OCI-LY3 (cell line): ENCODE measurements around the gene NDUFA13.

Experiments
- H2AFZ ChIP-seq: fragments of 200-600, 300-600 bp; shearing (Covaris generic); 2 replicates; pipeline ENCODE4 v1.6.0; 2014; ENCODE audit warnings: antibody characterized with exemption, low read depth, low read length
- H3K27ac ChIP-seq: fragments of 200-600, 300-600 bp; sonication (generic); 2 replicates; pipeline ENCODE4 v1.5.1; 2014; ENCODE audit warnings: mild to moderate bottlenecking, low read length, moderate library complexity, mixed read lengths
- H3K27me3 ChIP-seq: fragments of 200-600, 300-600 bp; sonication (generic); 2 replicates; pipeline ENCODE4 v1.6.1; 2014; ENCODE audit warnings: low read depth, low read length, mixed read lengths
- H3K36me3 ChIP-seq: fragments of 200-600, 300-600 bp; sonication (generic); replicated peaks from 2 replicates; pipeline ENCODE3; 2014; ENCODE audit warnings: low read depth, low read length, mixed read lengths
- H3K4me1 ChIP-seq: fragments of 300-600, 200-600 bp; sonication (generic); 2 replicates; pipeline ENCODE4 v1.6.1; 2014; ENCODE audit warnings: low read length, mixed read lengths
- H3K4me2 ChIP-seq: fragments of 200-600, 300-600 bp; sonication (generic); 2 replicates; pipeline ENCODE4 v1.6.1; 2014; ENCODE audit warnings: low read length, mixed read lengths
- H3K4me3 ChIP-seq: fragments of 300-600, 200-600 bp; sonication (generic); 2 replicates; pipeline ENCODE4 v1.5.1; 2014; ENCODE audit warnings: antibody characterized with exemption, mild to moderate bottlenecking, low read length, moderate library complexity
- H3K79me2 ChIP-seq: fragments of 300-600, 200-600 bp; shearing (Covaris generic); 2 replicates; pipeline ENCODE4 v1.6.1; 2014; ENCODE audit warnings: mild to moderate bottlenecking, low read length, mixed read lengths
- H3K9ac ChIP-seq: fragments of 300-600, 200-600 bp; shearing (Covaris generic); 2 replicates; pipeline ENCODE4 v1.6.0; 2014; ENCODE audit warnings: mild to moderate bottlenecking, low read length, moderate library complexity
- H3K9me3 ChIP-seq: fragments of 200-600, 300-600 bp; shearing (Covaris generic); 2 replicates; pipeline ENCODE4 v1.6.1; 2014; ENCODE audit warnings: low read length, mixed read lengths; ENCODE audit not compliant: insufficient read depth
- H4K20me1 ChIP-seq: fragments of 200-600, 300-600 bp; sonication (generic); 2 replicates; pipeline ENCODE4 v1.6.1; 2016; ENCODE audit warnings: low read length, mixed read lengths; ENCODE audit not compliant: insufficient read depth
- CTCF ChIP-seq: fragments of 200-600, 300-600 bp; sonication (generic); IDR thresholded peaks from 2 replicates; pipeline ENCODE4 v1.5.1; 2014; ENCODE audit warnings: antibody characterized with exemption, low read length, low read depth
- EZH2phosphoT487 ChIP-seq: fragments of 200-600 bp; shearing (Covaris generic); IDR thresholded peaks from 2 replicates; pipeline ENCODE4 v1.6.1; 2018; ENCODE audit warnings: antibody characterized with exemption, mixed run types, low read depth

Gene NDUFA13

GRCh38 chr19:19528721-19529490, 12.9 kb downstream of the NDUFA13 start, which contains the start of gene YJEFN3:
Gene YJEFN3, plus strand, starts transcription at chr19:19528911. Its CDS starts 22 bp downstream, at chr19:19528933.
- H3K4me1 ChIP-seq, result peaks cover 3% of the 10 kb centered on the region; the same call in 1 of the 2 replicates
- TF ChIP-seq CTCF (no peak), EZH2phosphoT487 (no peak)
- no peak within 1 kb of the TSS for H3K4me2 ChIP-seq
- H3K27ac ChIP-seq, result no peak within 1 kb of the TSS
- peaks cover 20% of the 10 kb centered on the region for H3K79me2 ChIP-seq
- H3K27me3 ChIP-seq, result no peaks in the 10 kb centered on the region
- H3K4me3 ChIP-seq, result no peak within 1 kb of the TSS
- H3K9me3 ChIP-seq, result no peaks in the 10 kb centered on the region
- H4K20me1 ChIP-seq, result 0 out of 2 replicates have a peak, but pooled peaks cover 3% of the 10 kb centered on the region
- no peak within 1 kb of the TSS for H2AFZ ChIP-seq
- H3K36me3 ChIP-seq, result peaks cover 12% of the 10 kb centered on the region
- H3K9ac ChIP-seq, result no peak within 1 kb of the TSS

- Histone ChIP-seq H3K4me2 (no peak overlapping the region), H3K4me3 (no peak overlapping the region), H4K20me1 (0 out of 2 replicates have a peak, but pooled peaks cover 3% of the 10 kb centered on the region), H3K9me3 (no peaks in the 10 kb centered on the region), H3K27ac (no peak overlapping the region), H3K27me3 (no peaks in the 10 kb centered on the region), H3K36me3 (peaks cover 7% of the 10 kb centered on the region), H2AFZ (no peak overlapping the region), H3K9ac (no peak overlapping the region), H3K4me1 (peaks cover 3% of the 10 kb centered on the region; the same call in 1 of the 2 replicates), H3K79me2 (peaks cover 12% of the 10 kb centered on the region; the same call in 1 of the 2 replicates)
- TF ChIP-seq CTCF, result no peak
- TF ChIP-seq EZH2phosphoT487, result no peak
Observed at GRCh38 chr19:19529783-19530422, 13.9 kb downstream of the NDUFA13 start.

GRCh38 chr19:19530423-19530804, 14.4 kb downstream of the NDUFA13 start:
- Histone ChIP-seq H4K20me1 (no peaks in the 10 kb centered on the region), H3K27me3 (no peaks in the 10 kb centered on the region), H3K9me3 (no peaks in the 10 kb centered on the region), H3K36me3 (peaks cover 7% of the 10 kb centered on the region), H3K79me2 (peaks cover 7% of the 10 kb centered on the region; the same call in 1 of the 2 replicates), H3K4me2 (no peak overlapping the region), H3K9ac (no peak overlapping the region), H2AFZ (no peak overlapping the region), H3K27ac (no peak overlapping the region), H3K4me1 (peaks cover 3% of the 10 kb centered on the region; the same call in 1 of the 2 replicates), H3K4me3 (no peak overlapping the region)
- no peak for TF ChIP-seq EZH2phosphoT487
- TF ChIP-seq CTCF, result no peak

- Histone ChIP-seq H3K27me3 (no peaks in the 10 kb centered on the region), H3K9me3 (no peaks in the 10 kb centered on the region), H3K9ac (no peak overlapping the region), H2AFZ (no peak overlapping the region), H3K79me2 (peaks cover 3% of the 10 kb centered on the region; the same call in 1 of the 2 replicates), H3K4me2 (no peak overlapping the region), H3K4me3 (no peak overlapping the region), H3K4me1 (peaks cover 3% of the 10 kb centered on the region; the same call in 1 of the 2 replicates), H4K20me1 (no peaks in the 10 kb centered on the region), H3K27ac (no peak overlapping the region), H3K36me3 (peaks cover 4% of the 10 kb centered on the region)
- TF ChIP-seq EZH2phosphoT487 (no peak), CTCF (no peak)
Observed at GRCh38 chr19:19530889-19531288, 14.9 kb downstream of the NDUFA13 start.
